Gastroesophageal sphincter (tissue), 4 donors: ENCODE data around the gene ZRANB3. TPM values are rescaled to one million over a fixed set of nuclear protein-coding genes. Genes with fewer than 3 reads are reported as not detected.

Source experiments
- ATAC-seq: fragments of 150-250 bp; one replicate; pipeline ENCODE4 v1.9.1; 2016; ENCODE audit warnings: mild to moderate bottlenecking, moderate library complexity
- H3K27ac ChIP-seq, 4 donors: fragments of 200-600 bp; sonication (generic) in 3 of 4; 1 replicate in 3 of 4; 2 replicates in 1 of 4; pipeline ENCODE4 v1.5.1; 2016 to 2019
- H3K27me3 ChIP-seq: fragments of 200-600 bp; sonication (generic); one replicate; pipeline ENCODE4 v1.5.1; 2019
- H3K36me3 ChIP-seq, 2 donors: fragments of 200-600 bp; sonication (generic); one replicate each; pipeline ENCODE4 v1.5.1; 2019; ENCODE audit warnings: control low read depth in 1 of 2
- H3K4me1 ChIP-seq, 3 donors: fragments of 200-600 bp; sonication (generic); 1 replicate in 2 of 3; 2 replicates in 1 of 3; pipeline ENCODE4 v1.5.1; 2016 to 2019; ENCODE audit warnings: control low read depth in 2 of 3
- H3K4me3 ChIP-seq, 2 donors: fragments of 200-600 bp; sonication (generic); one replicate each; pipeline ENCODE4 v1.5.1; 2019; ENCODE audit warnings: mild to moderate bottlenecking in 1 of 2, moderate library complexity in 1 of 2
- H3K9me3 ChIP-seq, 3 donors: fragments of 200-600 bp; sonication (generic); one replicate each; pipeline ENCODE4 v1.5.1; 2017 to 2019; ENCODE audit warnings: control low read depth in 2 of 3
- CTCF ChIP-seq, 4 experiments: fragments of 200-600 bp in 2 of 4; fragments of 450-650 bp in 2 of 4; sonication (generic) in 1 of 4; IDR thresholded peaks; one replicate each; pipeline ENCODE4 v1.5.1; 2017 to 2019; ENCODE audit warnings: antibody characterized with exemption in 4 of 4, mild to moderate bottlenecking in 2 of 4, moderate library complexity in 2 of 4
- EP300 ChIP-seq: sonication (generic); formaldehyde crosslinking; IDR thresholded peaks from one replicate; pipeline ENCODE4 v1.6.1; 2017; ENCODE audit warnings: antibody characterized with exemption, mild to moderate bottlenecking
- POLR2A ChIP-seq, 2 donors: fragments of 450-650 bp; IDR thresholded peaks; one replicate each; pipeline ENCODE4 v1.6.1; 2017; ENCODE audit warnings: antibody characterized with exemption in 2 of 2, mild to moderate bottlenecking in 2 of 2, moderate library complexity in 1 of 2
- POLR2AphosphoS5 ChIP-seq: sonication (generic); formaldehyde crosslinking; IDR thresholded peaks from one replicate; pipeline ENCODE4 v1.6.1; 2017; ENCODE audit warnings: antibody characterized with exemption
- WGBS, 2 donors: methylation state at CpG; one replicate each; pipeline ENCODE4 v1.1.5; 2018; ENCODE audit warnings: low coverage in 1 of 2; 5-methylcytosine and 5-hydroxymethylcytosine counted together
- total RNA-seq, 4 donors: library from RNA; depleted of rRNA; stranded (reverse); fragments of >200 nt; gene quantifications; one replicate each; pipeline ENCODE4 v1.1.0, GENCODE V29; 2016

The ZRANB3 gene
- total RNA-seq, 4 donors from 2014 or later = 1.4 to 4.6 (median 2.4) TPM

- Histone ChIP-seq H3K36me3 (no peaks in the 10 kb centered on the region), H3K27ac (no peak overlapping the region), H3K4me1 (no peaks in the 10 kb centered on the region), H3K27me3 (no peaks in the 10 kb centered on the region), H3K9me3 (no peaks in the 10 kb centered on the region), H3K4me3 (no peak overlapping the region)
- WGBS, 2 donors = 74 to 80% methylated on average over 2 of the region's 2 CpGs
- ATAC-seq = no peak
- TF ChIP-seq CTCF (IDR thresholded peaks at IDR 0.05) = no peak
- no peak for TF ChIP-seq EP300
- TF ChIP-seq POLR2AphosphoS5 = no peak
- TF ChIP-seq POLR2A (IDR thresholded peaks at IDR 0.05) = no peak
These were observed 57.5 kb downstream of the ZRANB3 start for GRCh38 chr2:135473567-135473966.

GRCh38 chr2:135471106-135471505, 59.9 kb downstream of the ZRANB3 start:
- Histone ChIP-seq H3K27ac (no peak overlapping the region), H3K36me3 (no peaks in the 10 kb centered on the region), H3K4me1 (no peaks in the 10 kb centered on the region), H3K9me3 (no peaks in the 10 kb centered on the region), H3K27me3 (no peaks in the 10 kb centered on the region), H3K4me3 (no peak overlapping the region)
- no peak for ATAC-seq
- TF ChIP-seq POLR2AphosphoS5 (no peak), CTCF (IDR thresholded peaks at IDR 0.05) (no peak), EP300 (no peak), POLR2A (IDR thresholded peaks at IDR 0.05) (no peak)

- no peak for ATAC-seq
- Histone ChIP-seq H3K9me3 (peaks cover 0 to 23% (median 0%) of the 10 kb centered on the region in 3 donors), H3K4me3 (no peak overlapping the region), H3K36me3 (no peaks in the 10 kb centered on the region), H3K4me1 (no peaks in the 10 kb centered on the region), H3K27ac (no peak overlapping the region), H3K27me3 (no peaks in the 10 kb centered on the region)
- TF ChIP-seq POLR2AphosphoS5 (no peak), CTCF (IDR thresholded peaks at IDR 0.05) (no peak), EP300 (no peak), POLR2A (IDR thresholded peaks at IDR 0.05) (no peak)
These were observed 73.7 kb downstream of the ZRANB3 start for GRCh38 chr2:135457279-135457678.

GRCh38 chr2:135456835-135457234, 74.2 kb downstream of the ZRANB3 start:
- WGBS, 2 donors = 89 to 100% methylated on average over 1 of the region's 1 CpG
- Histone ChIP-seq H3K9me3 (peaks cover 0 to 24% (median 0%) of the 10 kb centered on the region in 3 donors), H3K36me3 (no peaks in the 10 kb centered on the region), H3K27me3 (no peaks in the 10 kb centered on the region), H3K4me1 (no peaks in the 10 kb centered on the region), H3K4me3 (no peak overlapping the region), H3K27ac (no peak overlapping the region)
- no peak for ATAC-seq
- TF ChIP-seq CTCF (IDR thresholded peaks at IDR 0.05) (no peak), POLR2A (IDR thresholded peaks at IDR 0.05) (no peak), POLR2AphosphoS5 (no peak), EP300 (no peak)

GRCh38 chr2:135456431-135456830, 74.6 kb downstream of the ZRANB3 start:
- Histone ChIP-seq H3K4me1 (no peaks in the 10 kb centered on the region), H3K36me3 (no peaks in the 10 kb centered on the region), H3K9me3 (peaks cover 0 to 24% (median 0%) of the 10 kb centered on the region in 3 donors), H3K4me3 (no peak overlapping the region), H3K27ac (no peak overlapping the region), H3K27me3 (no peaks in the 10 kb centered on the region)
- TF ChIP-seq POLR2A (IDR thresholded peaks at IDR 0.05) (no peak), EP300 (no peak), CTCF (IDR thresholded peaks at IDR 0.05) (no peak)
- ATAC-seq = no peak
- whole genome bisulfite sequencing, 2 donors = 86 to 92% methylated on average over 2 of the region's 2 CpGs
